ENCODE measurements around the gene CRK.
"Not testable (repeated sequence)": the region's sequence is repeated elsewhere in the genome, so short reads cannot be mapped to it uniquely, and the experiment has no call there.

Gene CRK

GRCh38 chr17:1431631-1432104, 24.4 kb downstream of the CRK start:
- H3K4me3 Mint-ChIP-seq, result peak overlapping the region; percentile 14
- peak; percentile 92 for ATAC-seq
- H3K36me3 Mint-ChIP-seq, result peaks cover 100% of the 10 kb centered on the region
- H3K27ac Mint-ChIP-seq, result peak overlapping the region; percentile 85
- no peaks in the 10 kb centered on the region for H3K9me3 Mint-ChIP-seq
- DNase-seq (ENCODE audit: low spot score in 2 of 2), result peak in 1 of 2 donors; percentile 52
- H3K4me1 Mint-ChIP-seq, result peaks cover 32% of the 10 kb centered on the region

GRCh38 chr17:1423456-1424135, 32.4 kb downstream of the CRK start:
- Mint-ChIP-seq H3K4me3 (no peak overlapping the region), H3K4me1 (peaks cover 24% of the 10 kb centered on the region), H3K9me3 (no peaks in the 10 kb centered on the region), H3K27ac (peak overlapping the region; percentile 79), H3K36me3 (peaks cover 89% of the 10 kb centered on the region)
- ATAC-seq, result no peak
- no peak for DNase-seq (ENCODE audit: low spot score in 2 of 2)

GRCh38 chr17:1422885-1423284, 33.1 kb downstream of the CRK start:
- Mint-ChIP-seq H3K27ac (peak overlapping the region; percentile 79), H3K4me3 (no peak overlapping the region), H3K4me1 (peaks cover 24% of the 10 kb centered on the region), H3K9me3 (no peaks in the 10 kb centered on the region), H3K36me3 (peaks cover 87% of the 10 kb centered on the region)
- DNase-seq (ENCODE audit: low spot score in 2 of 2) (no peak), ATAC-seq (peak; percentile 51)

- DNase-seq (ENCODE audit: low spot score in 2 of 2), result no peak
- peaks cover 82% of the 10 kb centered on the region for H3K36me3 Mint-ChIP-seq
- H3K9me3 Mint-ChIP-seq, result no peaks in the 10 kb centered on the region
- no peak overlapping the region for H3K27ac Mint-ChIP-seq
- ATAC-seq, result no peak
- H3K4me3 Mint-ChIP-seq, result no peak overlapping the region
- peaks cover 24% of the 10 kb centered on the region for H3K4me1 Mint-ChIP-seq
These were observed 34.6 kb downstream of the CRK start for GRCh38 chr17:1421470-1421869.

- Mint-ChIP-seq H3K9me3 (no peaks in the 10 kb centered on the region), H3K27ac (no peak overlapping the region), H3K36me3 (peaks cover 77% of the 10 kb centered on the region), H3K4me1 (peaks cover 23% of the 10 kb centered on the region), H3K4me3 (no peak overlapping the region)
- no peak for DNase-seq (ENCODE audit: low spot score in 2 of 2)
- ATAC-seq, result no peak
These were observed 35.1 kb downstream of the CRK start for GRCh38 chr17:1420981-1421380.

GRCh38 chr17:1420163-1420562, 35.9 kb downstream of the CRK start:
- Mint-ChIP-seq H3K4me1 (peaks cover 17% of the 10 kb centered on the region), H3K4me3 (no peak overlapping the region), H3K9me3 (no peaks in the 10 kb centered on the region), H3K36me3 (peaks cover 69% of the 10 kb centered on the region), H3K27ac (no peak overlapping the region)
- ATAC-seq (no peak), DNase-seq (ENCODE audit: low spot score in 2 of 2) (no peak)

- ATAC-seq, result not testable (repeated sequence)
These were observed 37.6 kb downstream of the CRK start for GRCh38 chr17:1418476-1418875.

DNA sequence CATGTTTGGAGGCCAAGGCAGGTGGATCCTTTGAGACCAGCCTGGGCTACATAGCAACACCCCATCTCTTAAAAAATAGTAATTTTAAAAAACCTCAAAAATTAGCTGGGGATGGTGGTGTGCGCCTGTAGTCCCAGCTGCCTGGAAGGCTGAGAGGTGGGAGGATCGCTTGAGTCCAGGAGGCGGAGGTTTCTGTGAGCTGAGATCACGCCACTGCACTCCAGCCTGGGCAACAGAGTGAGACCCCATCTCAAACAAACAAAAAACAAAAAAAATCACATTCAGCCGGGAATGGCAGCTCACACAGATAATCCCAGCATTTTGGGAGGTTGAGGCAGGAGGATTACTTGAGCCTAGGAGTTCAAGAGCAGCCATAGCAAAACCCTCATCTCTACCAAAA, 39.6 kb downstream of the CRK start:
- DNase-seq (ENCODE audit: low spot score in 2 of 2) (no peak), ATAC-seq (no peak)
- Mint-ChIP-seq H3K36me3 (peaks cover 33% of the 10 kb centered on the region), H3K9me3 (no peaks in the 10 kb centered on the region), H3K4me3 (no peak overlapping the region), H3K4me1 (peaks cover 7% of the 10 kb centered on the region), H3K27ac (no peak overlapping the region)

More at GRCh38 chr17:1418476-1418875, 37.6 kb downstream of the CRK start:
- not testable (repeated sequence) for DNase-seq (ENCODE audit: low spot score in 2 of 2); H3K4me3 Mint-ChIP-seq; H3K9me3 Mint-ChIP-seq; H3K27ac Mint-ChIP-seq
- peaks cover 53% of the 10 kb centered on the region for H3K36me3 Mint-ChIP-seq
- H3K4me1 Mint-ChIP-seq, result peaks cover 16% of the 10 kb centered on the region

DNA sequence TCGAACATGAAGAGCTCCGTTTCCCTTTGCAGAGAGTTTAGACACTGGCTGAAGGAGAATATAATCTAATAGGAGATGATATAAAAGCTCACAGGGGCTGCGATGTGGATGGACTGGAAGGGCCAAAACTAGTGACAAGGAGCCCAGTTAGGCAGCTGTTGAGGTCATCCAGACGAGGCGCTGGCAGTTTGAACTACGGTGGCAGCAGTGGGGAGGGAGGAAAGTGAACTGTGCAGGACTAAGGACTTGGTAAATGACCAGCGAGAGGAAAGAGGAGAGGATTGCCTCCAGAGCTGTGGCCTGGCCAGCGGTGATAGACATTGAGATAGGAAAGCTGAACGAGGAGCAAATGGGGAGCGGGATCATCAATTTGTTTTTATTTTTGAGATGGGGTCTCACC, 41.4 kb downstream of the CRK start:
- peaks cover 16% of the 10 kb centered on the region for H3K36me3 Mint-ChIP-seq
- H3K4me3 Mint-ChIP-seq, result no peak overlapping the region
- H3K27ac Mint-ChIP-seq, result no peak overlapping the region
- no peaks in the 10 kb centered on the region for H3K9me3 Mint-ChIP-seq
- peaks cover 7% of the 10 kb centered on the region for H3K4me1 Mint-ChIP-seq
- ATAC-seq (no peak), DNase-seq (ENCODE audit: low spot score in 2 of 2) (no peak)

- H3K4me1 Mint-ChIP-seq, result peaks cover 7% of the 10 kb centered on the region
- H3K27ac Mint-ChIP-seq, result no peak overlapping the region
- H3K4me3 Mint-ChIP-seq, result no peak overlapping the region
- peaks cover 14% of the 10 kb centered on the region for H3K36me3 Mint-ChIP-seq
- no peak for ATAC-seq
- no peak for DNase-seq (ENCODE audit: low spot score in 2 of 2)
- no peaks in the 10 kb centered on the region for H3K9me3 Mint-ChIP-seq
These were observed 41.9 kb downstream of the CRK start for GRCh38 chr17:1414001-1414574.

DNA sequence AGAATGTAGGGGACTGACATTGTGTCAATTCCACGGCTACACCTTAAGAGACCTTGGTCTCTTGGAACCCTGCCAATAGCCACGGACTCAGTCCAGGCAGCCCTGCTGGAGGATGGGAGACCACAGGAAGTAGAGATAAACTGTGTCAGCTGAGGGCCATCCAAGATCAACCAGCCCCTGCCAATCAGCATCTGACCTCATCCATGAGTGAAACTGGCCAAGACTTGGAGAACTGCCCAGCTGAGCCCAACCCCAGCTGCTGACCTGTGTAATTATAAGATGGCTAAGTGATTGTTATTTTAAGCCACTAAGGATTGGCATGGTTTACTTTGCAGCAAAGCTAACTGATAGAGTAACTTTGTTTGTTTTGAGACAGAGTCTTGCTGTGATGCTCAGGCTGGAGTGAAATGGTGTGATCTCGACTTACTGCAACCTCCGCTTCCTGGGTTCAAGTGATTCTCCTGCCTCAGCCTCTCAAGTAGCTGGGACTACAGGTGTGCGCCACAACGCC, 42.7 kb downstream of the CRK start:
- no peak for ATAC-seq
- Mint-ChIP-seq H3K4me3 (no peak overlapping the region), H3K36me3 (peaks cover 14% of the 10 kb centered on the region), H3K27ac (no peak overlapping the region), H3K9me3 (no peaks in the 10 kb centered on the region), H3K4me1 (peaks cover 7% of the 10 kb centered on the region)
- no peak for DNase-seq (ENCODE audit: low spot score in 2 of 2)

GRCh38 chr17:1412185-1413110, 43.6 kb downstream of the CRK start:
- Mint-ChIP-seq H3K4me3 (no peak overlapping the region), H3K36me3 (peaks cover 5% of the 10 kb centered on the region), H3K27ac (no peak overlapping the region), H3K4me1 (peaks cover 7% of the 10 kb centered on the region), H3K9me3 (no peaks in the 10 kb centered on the region)
- DNase-seq (ENCODE audit: low spot score in 2 of 2), result no peak
- ATAC-seq, result no peak

DNA sequence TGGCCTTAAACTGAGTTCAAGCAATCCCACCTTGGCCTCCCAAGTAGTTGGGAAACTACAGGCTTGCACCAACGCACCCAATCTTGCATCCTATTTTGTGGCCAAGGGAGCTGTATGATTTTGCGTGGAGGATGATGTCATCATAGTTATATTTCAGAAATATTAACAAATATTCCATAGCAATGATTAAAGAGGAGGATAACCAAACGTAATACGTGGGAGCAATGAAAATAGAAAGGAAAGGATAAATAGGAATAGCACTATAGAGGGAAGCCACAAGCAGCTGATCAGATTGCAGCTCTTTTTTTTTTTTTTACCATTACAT, 53.8 kb downstream of the CRK start:
- no peak for DNase-seq (ENCODE audit: low spot score in 2 of 2)

DNA sequence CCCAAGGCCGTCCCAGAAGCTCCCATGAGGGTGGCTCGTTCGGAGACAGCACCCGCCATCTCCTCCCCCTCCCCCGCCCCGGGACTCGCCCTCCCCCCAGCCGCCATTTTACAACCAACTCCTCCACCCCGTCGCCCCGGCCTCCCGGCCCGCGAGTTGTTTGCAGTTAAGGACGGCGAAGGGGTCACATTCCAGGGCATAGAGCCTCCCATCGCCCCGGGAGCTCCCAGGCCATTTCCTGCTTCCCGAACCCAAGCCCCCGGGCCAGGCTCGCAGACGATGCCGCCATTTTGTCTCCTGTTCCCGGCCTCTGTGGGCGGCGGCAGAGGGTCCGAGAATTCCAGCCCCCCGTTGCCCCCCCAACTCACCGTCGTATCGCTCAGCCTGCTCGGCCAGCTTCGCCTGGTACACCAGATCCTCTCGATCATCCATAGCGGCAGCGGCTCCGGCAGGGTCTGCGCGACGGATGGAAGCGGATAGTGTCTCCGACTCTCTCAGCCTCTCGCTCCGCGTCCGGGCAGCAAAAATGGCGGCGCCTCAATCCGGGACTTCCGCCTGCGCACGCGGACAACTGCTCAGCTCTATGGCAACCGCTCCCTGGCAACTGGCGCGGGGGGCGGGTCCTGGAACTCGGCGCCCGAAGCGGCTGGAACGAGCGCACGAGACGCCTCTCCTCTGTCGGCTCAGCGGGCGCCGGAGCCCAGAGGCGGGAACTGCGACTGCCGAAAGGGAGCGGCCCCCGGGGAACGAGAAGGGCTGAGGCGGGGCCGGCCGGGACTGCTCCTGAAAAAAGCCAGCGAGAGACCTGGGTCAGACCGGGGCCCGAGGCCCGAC, 56.1 kb downstream of the CRK start, which contains the start of gene YWHAE:
Gene YWHAE (minus strand): TSS at position 544 of the 834 bp plus-strand sequence. CDS start 112 bp downstream, at position 432.
- DNase-seq (ENCODE audit: low spot score in 2 of 2) (peak; percentile 92 to 98), ATAC-seq (peak; percentile 94)
- Mint-ChIP-seq H3K4me1 (peaks cover 22% of the 10 kb centered on the region), H3K36me3 (peaks cover 57% of the 10 kb centered on the region), H3K9me3 (no peaks in the 10 kb centered on the region), H3K4me3 (peak within 1 kb of the TSS; percentile 99), H3K27ac (peak within 1 kb of the TSS; percentile 100)

More for the DNA sequence above, 53.8 kb downstream of the CRK start:
- ATAC-seq, result no peak
- Mint-ChIP-seq H3K4me1 (peaks cover 10% of the 10 kb centered on the region), H3K36me3 (peaks cover 34% of the 10 kb centered on the region), H3K27ac (no peak overlapping the region), H3K4me3 (no peak overlapping the region), H3K9me3 (no peaks in the 10 kb centered on the region)

Measured in stimulated activated effector memory CD8-positive, alpha-beta T cell treated with anti-CD3 and anti-CD28 coated beads, Interleukin-12 subunit alpha, Interleukin-12 subunit beta, amount 100 ng/mL, for 72 hours (primary cell).